HG03039 (cell line): ENCODE measurements around the gene ZNF35.

Source experiments
- ATAC-seq: cut with Tn5 transposase; IDR thresholded peaks from one replicate; pipeline ENCODE4 v1.9.1; 2021; ENCODE audit warnings: mild to moderate bottlenecking, moderate library complexity; ENCODE audit not compliant: unreplicated experiment

Gene ZNF35

DNA sequence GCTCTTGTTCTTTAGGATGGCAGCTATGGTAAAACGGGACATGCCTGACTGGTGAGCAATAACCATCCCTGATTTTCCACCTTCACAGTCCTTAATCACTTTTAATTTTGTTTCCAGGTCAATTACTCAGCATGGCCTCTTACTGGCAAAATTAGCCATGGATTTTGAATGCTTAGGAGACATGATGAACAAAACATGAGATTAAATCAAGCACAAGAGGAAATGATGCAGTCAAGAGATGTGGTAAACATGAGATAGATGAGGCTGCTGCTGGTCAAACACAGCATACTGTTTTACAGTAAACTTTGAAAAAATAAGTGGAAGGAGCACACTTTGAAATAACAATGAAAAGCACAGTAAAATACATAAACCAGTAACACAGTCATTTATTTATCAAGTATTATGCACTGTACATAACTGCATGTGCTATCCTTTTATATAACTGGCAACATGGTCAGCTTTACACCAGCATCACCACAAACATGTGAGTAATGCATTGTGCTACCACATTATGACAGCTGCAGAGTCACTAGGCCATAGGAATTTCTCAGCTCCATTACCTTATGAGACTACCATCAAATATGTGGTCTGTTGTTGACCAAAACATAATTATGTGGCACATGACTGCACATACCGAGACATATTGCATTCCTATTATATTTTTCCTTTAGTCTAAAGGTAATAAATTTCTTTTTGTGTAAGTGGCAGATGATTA, 33.8 kb downstream of the ZNF35 start:
- ATAC-seq = no peak

DNA sequence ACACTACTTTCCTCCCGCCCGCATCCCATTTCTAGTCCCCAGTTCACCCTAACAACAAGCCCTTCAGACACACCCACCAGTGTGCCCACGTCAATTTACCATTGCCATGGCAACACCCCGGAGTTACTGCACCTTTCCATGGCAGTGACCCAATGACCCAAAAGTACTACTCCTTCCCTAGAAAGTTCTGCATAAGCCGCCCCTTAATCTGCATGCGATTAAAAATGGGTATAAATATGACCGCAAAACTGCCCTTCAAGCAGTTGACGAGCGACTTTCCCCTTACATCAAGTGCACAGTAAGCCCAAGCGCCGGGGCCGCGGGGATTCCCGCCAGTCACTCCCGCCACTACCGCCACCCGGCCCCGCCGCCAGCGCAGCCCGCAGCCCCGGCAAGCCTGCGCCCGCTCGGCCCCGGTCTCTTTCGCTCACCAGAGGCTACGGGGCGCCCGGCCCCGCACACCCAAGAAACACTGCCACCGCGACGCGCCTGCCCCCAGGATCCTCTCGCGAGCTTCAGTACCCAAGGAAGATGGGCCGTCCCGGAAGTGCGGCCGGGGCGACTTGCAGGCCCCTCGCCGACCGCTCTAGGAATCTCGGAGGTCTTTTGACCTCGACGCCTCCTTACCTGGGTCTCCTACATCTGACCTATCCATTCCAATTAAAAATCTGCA, 36.7 kb downstream of the ZNF35 start:
- ATAC-seq = peak; percentile 81

DNA sequence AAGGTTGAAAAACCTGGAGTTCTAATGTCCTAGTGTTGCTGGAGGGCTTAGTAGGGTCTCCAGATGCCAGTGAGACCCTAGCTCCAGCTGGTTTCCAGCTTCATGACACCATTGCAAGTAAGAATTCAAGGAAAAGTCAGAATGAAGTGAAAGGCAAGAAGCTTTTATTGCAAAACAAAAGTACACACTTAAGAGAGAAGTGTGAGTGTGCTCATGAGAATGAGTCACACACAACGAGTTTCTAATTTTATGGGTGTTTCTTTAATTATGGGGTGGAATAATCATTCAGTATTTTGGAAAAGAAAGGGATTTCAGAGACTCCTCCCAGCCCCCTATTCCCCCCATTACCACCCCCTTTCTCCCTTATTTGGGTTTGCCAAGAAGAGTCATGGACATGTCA, 39.4 kb downstream of the ZNF35 start:
- no peak for ATAC-seq
